ENCODE results near the gene RAE1. TPM values are rescaled to one million over a fixed set of nuclear protein-coding genes. Genes with fewer than 3 reads are reported as not detected.
"Not testable (repeated sequence)": the region's sequence is repeated elsewhere in the genome, so short reads cannot be mapped to it uniquely, and the experiment has no call there.

Gene RAE1
- total and polyA plus RNA-seq, 2 donors (not counting 3 experiments of a cell fraction or from before 2014, with no cell fraction given): 34.1 to 55.8 TPM

- intact Hi-C loops (cut with micrococcal nuclease) (loop anchor here (2.0 kb wide), 1 partner anchor 31 kb away; no protein-coding TSS in a partner anchor), dilution Hi-C loops (cut with MboI; ENCODE audit: extremely low pct_ligation_motif_present, low sequenced_read_pairs) (no loop called here)
- TF ChIP-seq JUN (IDR thresholded peaks at IDR 0.05; ENCODE audit: borderline replicate concordance, insufficient read depth, insufficient read length, low read depth) (no peak), MAX (IDR thresholded peaks at IDR 0.05; ENCODE audit: insufficient read depth, insufficient read length) (no peak), CTCF (IDR thresholded peaks at IDR 0.05; ENCODE audit: extremely low read depth in 1 of 2, insufficient read depth in 1 of 2, low read depth in 1 of 2, low read length in 2 of 2) (no peak), EZH2 (IDR thresholded peaks at IDR 0.05; ENCODE audit: borderline replicate concordance, low read depth, low read length, severe bottlenecking) (no peak), POLR2A (IDR thresholded peaks at IDR 0.05; ENCODE audit: low read depth, low read length) (no peak)
- no peak for FAIRE-seq
- H2AFZ ChIP-seq (ENCODE audit: low read depth, low read length): no peak overlapping the region
- H3K27ac ChIP-seq (ENCODE audit: insufficient read depth, low read depth, low read length): no peak overlapping the region
- ChIA-PET CTCF (interaction anchor here (1.5 kb wide), 1 partner anchor 800 kb away, joined by 10 read pairs; no protein-coding TSS in a partner anchor), POLR2A (no interaction called here)
- H3K27me3 ChIP-seq (ENCODE audit: control insufficient read depth in 2 of 2, insufficient read depth in 2 of 2, low read length in 2 of 2): no peaks in the 10 kb centered on the region
- H3K79me2 ChIP-seq (ENCODE audit: control insufficient read depth, insufficient read depth, low read length): peaks cover 34% of the 10 kb centered on the region
- H3K4me1 ChIP-seq (ENCODE audit: control insufficient read depth, extremely low read depth, insufficient read depth, low read length): peaks cover 9% of the 10 kb centered on the region
- DNase-seq (ENCODE audit: low read depth, low spot score): no peak
- no peak overlapping the region for H3K4me2 ChIP-seq (ENCODE audit: insufficient read depth, low read length)
- H4K20me1 ChIP-seq (replicated peaks; ENCODE audit: control insufficient read depth, extremely low read depth, insufficient read depth, low read length): no peaks in the 10 kb centered on the region
- no TSS peak for BruUV-seq (replicated peaks)
- H3K9me1 ChIP-seq (replicated peaks; ENCODE audit: control insufficient read depth, extremely low read depth, insufficient read depth, low read length): no peaks in the 10 kb centered on the region
- H3K9ac ChIP-seq (replicated peaks; ENCODE audit: extremely low read depth, insufficient read depth, low read length): no peak overlapping the region
- H3K9me3 ChIP-seq (replicated peaks; ENCODE audit: control insufficient read depth, insufficient read depth, low read length): no peaks in the 10 kb centered on the region
- no peak overlapping the region for H3K4me3 ChIP-seq (replicated peaks in 1 of 3; ENCODE audit: insufficient read depth in 1 of 3, low read depth in 1 of 3, low read length in 3 of 3)
- H3K36me3 ChIP-seq (ENCODE audit: control insufficient read depth in 2 of 2, extremely low read depth in 1 of 2, insufficient read depth in 2 of 2, low read length in 2 of 2): peaks cover 14 to 16% of the 10 kb centered on the region in 2 experiments
These were observed 859 bp upstream of the RAE1 start for GRCh38 chr20:57350081-57350710.

GRCh38 chr20:57350726-57351041, 371 bp upstream of the RAE1 start:
- Histone ChIP-seq H3K79me2 (ENCODE audit: control insufficient read depth, insufficient read depth, low read length) (peaks cover 34% of the 10 kb centered on the region), H3K9ac (replicated peaks; ENCODE audit: extremely low read depth, insufficient read depth, low read length) (peak overlapping the region; percentile 73), H3K4me2 (ENCODE audit: insufficient read depth, low read length) (peak overlapping the region; percentile 55), H2AFZ (ENCODE audit: low read depth, low read length) (peak overlapping the region; percentile 77), H3K4me3 (replicated peaks in 1 of 3; ENCODE audit: insufficient read depth in 1 of 3, low read depth in 1 of 3, low read length in 3 of 3) (peak overlapping the region in 2 of 3 experiments; percentile 72 to 79), H3K36me3 (ENCODE audit: control insufficient read depth in 2 of 2, extremely low read depth in 1 of 2, insufficient read depth in 2 of 2, low read length in 2 of 2) (peaks cover 16 to 17% of the 10 kb centered on the region in 2 experiments), H3K27ac (ENCODE audit: insufficient read depth, low read depth, low read length) (peak overlapping the region; percentile 80)
- H4K20me1 ChIP-seq (replicated peaks; ENCODE audit: control insufficient read depth, extremely low read depth, insufficient read depth, low read length); dilution Hi-C loops (cut with MboI; ENCODE audit: extremely low pct_ligation_motif_present, low sequenced_read_pairs); DNase-seq (ENCODE audit: low read depth, low spot score); H3K27me3 ChIP-seq (ENCODE audit: control insufficient read depth in 2 of 2, insufficient read depth in 2 of 2, low read length in 2 of 2); FAIRE-seq; POLR2A ChIA-PET; CTCF ChIA-PET; H3K9me1 ChIP-seq (replicated peaks; ENCODE audit: control insufficient read depth, extremely low read depth, insufficient read depth, low read length); H3K9me3 ChIP-seq (replicated peaks; ENCODE audit: control insufficient read depth, insufficient read depth, low read length); BruUV-seq (replicated peaks); H3K4me1 ChIP-seq (ENCODE audit: control insufficient read depth, extremely low read depth, insufficient read depth, low read length): not testable (repeated sequence)
- intact Hi-C loops (cut with micrococcal nuclease): loop anchor here (2.0 kb wide), 1 partner anchor 30 kb away; no protein-coding TSS in a partner anchor
